Measurements from ENCODE around the gene CD1C. TPM values are rescaled to one million over a fixed set of nuclear protein-coding genes. Genes with fewer than 3 reads are reported as not detected.
A peak's percentile ranks its signal among the peaks of the same experiment; 100 is the strongest.

CD1C gene
- not detected in 2 replicates for total RNA-seq
- not detected in 2 replicates for polyA plus RNA-seq

GRCh38 chr1:158289811-158290210 is at the start of gene CD1C:
Gene CD1C, plus strand, starts transcription at chr1:158289923. Its CDS starts 142 bp downstream, at chr1:158290065.
- 95% methylated on average over 4 of the region's 4 CpGs for WGBS (ENCODE audit: low lambda C conversion rate, missing lambda C conversion rate)

GRCh38 chr1:158246650-158247049 is 43.1 kb upstream of the CD1C start:
- Histone ChIP-seq H3K79me2 (no peaks in the 10 kb centered on the region), H3K36me3 (replicated peaks; ENCODE audit: insufficient read depth, low read depth) (no peaks in the 10 kb centered on the region), H3K9me2 (replicated peaks; ENCODE audit: insufficient read depth) (no peaks in the 10 kb centered on the region), H3K27ac (no peak overlapping the region), H2AFZ (no peak overlapping the region), H3K27me3 (no peaks in the 10 kb centered on the region), H4K20me1 (ENCODE audit: insufficient read depth, poor library complexity, severe bottlenecking) (no peaks in the 10 kb centered on the region), H3K4me1 (ENCODE audit: insufficient read depth) (no peaks in the 10 kb centered on the region), H3K4me3 (no peak overlapping the region), H3K9me3 (ENCODE audit: low read depth) (no peaks in the 10 kb centered on the region), H3K4me2 (no peak overlapping the region)
- TF ChIP-seq EZH2 (IDR thresholded peaks at IDR 0.05; ENCODE audit: borderline replicate concordance): no peak
- peak; percentile 14 for TF ChIP-seq CTCF (IDR thresholded peaks at IDR 0.05; ENCODE audit: poor library complexity)
- WGBS (ENCODE audit: low lambda C conversion rate, missing lambda C conversion rate): 93% methylated on average over 7 of the region's 7 CpGs
- no peak for DNase-seq (ENCODE audit: low spot score)

More at GRCh38 chr1:158289811-158290210, at the start of gene CD1C:
- H3K36me3 ChIP-seq (replicated peaks; ENCODE audit: insufficient read depth, low read depth): no peaks in the 10 kb centered on the region
- H3K4me2 ChIP-seq: no peak within 1 kb of the TSS
- H3K4me3 ChIP-seq: no peak within 1 kb of the TSS
- no peak for DNase-seq (ENCODE audit: low spot score)
- H4K20me1 ChIP-seq (ENCODE audit: insufficient read depth, poor library complexity, severe bottlenecking): no peaks in the 10 kb centered on the region
- TF ChIP-seq CTCF (IDR thresholded peaks at IDR 0.05; ENCODE audit: poor library complexity): no peak
- no peak for TF ChIP-seq EZH2 (IDR thresholded peaks at IDR 0.05; ENCODE audit: borderline replicate concordance)
- TF ChIP-seq EZH2phosphoT487 (IDR thresholded peaks at IDR 0.05; ENCODE audit: low read depth, severe bottlenecking, unreplicated experiment): no peak
- no peaks in the 10 kb centered on the region for H3K27me3 ChIP-seq
- H2AFZ ChIP-seq: no peak within 1 kb of the TSS
- H3K9me3 ChIP-seq (ENCODE audit: low read depth): no peaks in the 10 kb centered on the region
- no peak within 1 kb of the TSS for H3K27ac ChIP-seq
- H3K9me2 ChIP-seq (replicated peaks; ENCODE audit: insufficient read depth): no peaks in the 10 kb centered on the region
- H3K4me1 ChIP-seq (ENCODE audit: insufficient read depth): no peaks in the 10 kb centered on the region
- H3K79me2 ChIP-seq: no peaks in the 10 kb centered on the region

GRCh38 chr1:158248118-158248517 is 41.6 kb upstream of the CD1C start:
- no peak overlapping the region for H2AFZ ChIP-seq
- no peak overlapping the region for H3K4me3 ChIP-seq
- DNase-seq (ENCODE audit: low spot score): no peak
- no peak overlapping the region for H3K27ac ChIP-seq
- H3K9me3 ChIP-seq (ENCODE audit: low read depth): no peaks in the 10 kb centered on the region
- no peaks in the 10 kb centered on the region for H3K79me2 ChIP-seq
- TF ChIP-seq EZH2phosphoT487 (IDR thresholded peaks at IDR 0.05; ENCODE audit: low read depth, severe bottlenecking, unreplicated experiment) (no peak), CTCF (IDR thresholded peaks at IDR 0.05; ENCODE audit: poor library complexity) (no peak), EZH2 (IDR thresholded peaks at IDR 0.05; ENCODE audit: borderline replicate concordance) (no peak)
- 88% methylated on average over 3 of the region's 3 CpGs for WGBS (ENCODE audit: low lambda C conversion rate, missing lambda C conversion rate)
- no peaks in the 10 kb centered on the region for H3K9me2 ChIP-seq (replicated peaks; ENCODE audit: insufficient read depth)
- no peak overlapping the region for H3K4me2 ChIP-seq
- H4K20me1 ChIP-seq (ENCODE audit: insufficient read depth, poor library complexity, severe bottlenecking): no peaks in the 10 kb centered on the region
- no peaks in the 10 kb centered on the region for H3K4me1 ChIP-seq (ENCODE audit: insufficient read depth)
- no peaks in the 10 kb centered on the region for H3K27me3 ChIP-seq
- H3K36me3 ChIP-seq (replicated peaks; ENCODE audit: insufficient read depth, low read depth): no peaks in the 10 kb centered on the region

GRCh38 chr1:158248771-158249170 is 41.0 kb upstream of the CD1C start:
- Histone ChIP-seq H4K20me1 (ENCODE audit: insufficient read depth, poor library complexity, severe bottlenecking) (no peaks in the 10 kb centered on the region), H3K79me2 (no peaks in the 10 kb centered on the region), H3K9me2 (replicated peaks; ENCODE audit: insufficient read depth) (no peaks in the 10 kb centered on the region), H2AFZ (no peak overlapping the region), H3K27ac (no peak overlapping the region), H3K4me1 (ENCODE audit: insufficient read depth) (no peaks in the 10 kb centered on the region), H3K4me2 (no peak overlapping the region), H3K36me3 (replicated peaks; ENCODE audit: insufficient read depth, low read depth) (no peaks in the 10 kb centered on the region), H3K9me3 (ENCODE audit: low read depth) (no peaks in the 10 kb centered on the region), H3K4me3 (no peak overlapping the region), H3K27me3 (no peaks in the 10 kb centered on the region)
- DNase-seq (ENCODE audit: low spot score): no peak
- whole genome bisulfite sequencing (ENCODE audit: low lambda C conversion rate, missing lambda C conversion rate): 88% methylated on average over 2 of the region's 2 CpGs
- TF ChIP-seq EZH2phosphoT487 (IDR thresholded peaks at IDR 0.05; ENCODE audit: low read depth, severe bottlenecking, unreplicated experiment) (no peak), EZH2 (IDR thresholded peaks at IDR 0.05; ENCODE audit: borderline replicate concordance) (no peak), CTCF (IDR thresholded peaks at IDR 0.05; ENCODE audit: poor library complexity) (no peak)

All from hepatocyte (in vitro differentiated cells).